Activated CD4-positive, alpha-beta T cell treated with anti-CD3 and anti-CD28 coated beads for 1 hour (primary cell): ENCODE measurements around the gene COQ10B.

ENCODE experiments used
- DNase-seq: peaks from one replicate; pipeline ENCODE4 v3.0.0-alpha.2; 2020

The COQ10B gene

GRCh38 chr2:197502685-197503084 is 49.3 kb downstream of the COQ10B start:
- no peak for DNase-seq

GRCh38 chr2:197504000-197504399 is 50.6 kb downstream of the COQ10B start:
- DNase-seq, result no peak

- no peak for DNase-seq
Measured at GRCh38 chr2:197504512-197504911, 51.2 kb downstream of the COQ10B start.

- no peak for DNase-seq
Measured at GRCh38 chr2:197506658-197507057, 53.3 kb downstream of the COQ10B start.

DNA sequence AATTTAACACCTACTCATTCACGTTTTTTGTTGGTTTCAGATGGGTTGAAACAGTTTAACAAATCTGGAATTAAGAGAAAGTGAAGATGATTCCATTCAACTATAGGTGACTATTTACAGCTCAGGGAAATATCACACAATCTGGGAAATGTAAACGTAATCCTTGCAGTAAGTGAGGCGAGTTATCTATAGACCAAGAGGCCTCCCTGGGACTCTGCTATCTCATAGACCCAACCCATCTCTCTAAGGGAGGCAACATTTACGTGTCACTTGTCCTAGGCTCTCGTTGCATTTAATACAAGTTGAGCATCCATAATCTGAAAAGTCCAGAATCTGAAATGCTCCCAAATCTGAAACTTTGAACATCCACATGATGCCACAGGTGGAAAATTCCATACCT is 60.6 kb downstream of the COQ10B start:
- no peak for DNase-seq

GRCh38 chr2:197514754-197515153 is 61.4 kb downstream of the COQ10B start:
- no peak for DNase-seq

DNA sequence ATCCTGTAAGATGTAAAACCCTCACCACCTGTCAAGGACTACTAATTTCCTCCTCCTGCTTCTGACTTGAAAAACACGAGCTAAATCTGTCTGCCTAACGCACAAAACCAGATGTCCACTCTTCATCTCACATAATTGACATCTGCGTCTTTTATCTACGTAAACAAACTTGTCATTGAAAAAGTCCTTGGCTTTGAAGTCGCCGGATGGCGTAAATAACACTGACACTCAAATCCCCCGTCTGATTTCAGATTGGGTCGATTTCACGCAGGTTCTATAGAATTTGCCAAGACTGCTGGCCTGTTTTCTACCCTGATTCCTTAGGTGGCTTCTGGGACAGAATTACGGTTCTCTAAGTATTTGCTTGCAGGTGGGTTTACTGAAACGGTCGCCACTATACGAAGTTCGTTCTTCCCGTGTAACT is 62.0 kb downstream of the COQ10B start:
- DNase-seq, result no peak

GRCh38 chr2:197515739-197516392 is 62.5 kb downstream of the COQ10B start, which contains the start of gene MOB4:
MOB4 (plus strand) TSS chr2:197516066; CDS start chr2:197516087, 21 bp downstream.
- DNase-seq, result peak; percentile 86

GRCh38 chr2:197516393-197516761 is 63.0 kb downstream of the COQ10B start:
- DNase-seq, result no peak

DNA sequence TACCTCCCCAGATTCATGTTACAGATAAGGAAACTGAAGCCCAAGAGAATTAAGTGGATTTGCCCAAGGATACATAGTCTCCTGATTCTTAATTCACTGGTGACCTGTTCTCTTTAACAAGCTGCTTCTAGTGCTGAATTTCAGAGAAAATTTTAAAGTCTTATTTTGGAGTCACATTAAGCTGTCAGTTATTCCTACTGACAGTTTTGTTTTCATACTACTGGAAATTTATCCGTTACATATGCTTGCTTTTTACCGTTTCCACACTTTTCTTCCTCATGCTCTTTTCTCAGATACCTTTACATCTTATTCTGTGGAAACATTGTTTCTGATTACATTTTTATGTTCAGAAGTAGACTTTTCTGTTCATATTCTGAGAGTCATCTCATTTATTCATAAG is 63.8 kb downstream of the COQ10B start:
- no peak for DNase-seq
